Stimulated activated CD4-positive, alpha-beta T cell treated with anti-CD3 and anti-CD28 coated beads, Interleukin-15, amount 100 ng/mL, for 1 hour (primary cell): Measurements from ENCODE around the gene PSMD3.
"Not testable (repeated sequence)": the region's sequence is repeated elsewhere in the genome, so short reads cannot be mapped to it uniquely, and the experiment has no call there.

Source experiments
- DNase-seq, 2 donors: peaks; one replicate each; pipeline ENCODE4 v3.0.0-alpha.2; 2020; ENCODE audit warnings: low read depth in 1 of 2, low spot score in 1 of 2

PSMD3 gene

DNA sequence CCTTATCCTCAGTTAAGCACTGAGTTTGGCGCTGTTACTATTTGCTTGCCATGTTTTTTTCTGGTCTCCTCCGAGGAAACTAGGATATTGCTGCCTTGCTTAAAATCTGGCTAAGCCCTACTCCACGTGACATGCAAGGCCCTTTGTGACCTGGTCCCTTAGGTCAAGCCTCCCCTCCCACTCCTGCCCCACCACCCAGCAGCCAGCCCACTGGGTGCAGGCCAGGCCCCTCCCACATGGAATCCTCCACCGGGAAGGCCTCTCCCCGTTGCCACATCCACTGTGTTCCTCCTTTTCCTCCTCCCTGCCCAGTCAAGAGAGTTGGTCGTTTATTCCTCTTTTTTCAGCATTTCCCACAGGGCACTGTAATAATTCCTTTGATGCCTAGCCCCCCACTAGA is 16.2 kb downstream of the PSMD3 start:
- DNase-seq = no peak

DNA sequence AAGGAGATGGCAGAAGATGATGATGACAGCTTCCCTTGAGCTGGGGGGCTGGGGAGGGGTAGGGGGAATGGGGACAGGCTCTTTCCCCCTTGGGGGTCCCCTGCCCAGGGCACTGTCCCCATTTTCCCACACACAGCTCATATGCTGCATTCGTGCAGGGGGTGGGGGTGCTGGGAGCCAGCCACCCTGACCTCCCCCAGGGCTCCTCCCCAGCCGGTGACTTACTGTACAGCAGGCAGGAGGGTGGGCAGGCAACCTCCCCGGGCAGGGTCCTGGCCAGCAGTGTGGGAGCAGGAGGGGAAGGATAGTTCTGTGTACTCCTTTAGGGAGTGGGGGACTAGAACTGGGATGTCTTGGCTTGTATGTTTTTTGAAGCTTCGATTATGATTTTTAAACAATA is 16.9 kb downstream of the PSMD3 start:
- DNase-seq = no peak

- no peak for DNase-seq
Measured at GRCh38 chr17:39999067-39999466, 18.5 kb downstream of the PSMD3 start.

DNA sequence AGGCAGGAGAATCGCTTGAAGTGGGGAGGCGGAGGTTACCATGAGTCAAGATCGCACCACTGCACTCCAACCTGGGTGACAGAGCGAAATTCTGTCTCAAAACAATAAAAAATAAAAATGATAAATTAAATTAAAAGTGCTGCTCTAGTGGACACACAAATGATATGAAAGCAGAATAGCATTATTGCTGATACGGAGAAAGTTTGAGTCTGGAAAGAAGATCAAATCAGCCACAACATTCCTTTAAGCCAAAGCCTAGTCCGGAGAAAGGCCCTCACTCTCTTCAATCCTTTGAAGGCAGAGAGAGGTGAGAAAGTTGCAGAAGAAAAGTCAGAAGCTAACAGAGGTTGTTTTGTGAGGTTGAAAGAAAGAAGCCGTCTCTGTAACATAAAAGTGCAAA is 19.6 kb downstream of the PSMD3 start:
- DNase-seq = no peak

GRCh38 chr17:40001335-40001734 is 20.7 kb downstream of the PSMD3 start:
- DNase-seq = not testable (repeated sequence)

GRCh38 chr17:40004072-40004471 is 23.5 kb downstream of the PSMD3 start:
- no peak for DNase-seq

DNA sequence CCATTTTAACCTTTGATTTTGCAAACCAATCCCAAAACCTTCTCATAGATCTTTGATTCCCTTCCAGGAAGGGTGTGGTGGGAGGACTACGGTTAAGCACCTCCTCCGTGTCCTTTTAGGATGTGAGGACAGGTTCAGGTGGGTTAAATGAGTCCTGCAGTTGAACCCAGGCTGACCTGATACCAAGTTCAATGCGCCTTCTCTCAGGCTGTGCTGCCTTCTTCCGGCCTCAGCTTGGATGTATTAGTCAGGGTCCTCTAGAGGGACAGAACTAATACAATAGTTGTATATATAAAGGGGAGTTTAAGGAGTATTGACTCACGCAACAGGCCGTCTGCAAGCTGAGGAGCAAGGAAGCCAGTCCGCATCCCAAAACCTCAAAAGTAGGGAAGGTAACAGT is 24.1 kb downstream of the PSMD3 start:
- no peak for DNase-seq

DNA sequence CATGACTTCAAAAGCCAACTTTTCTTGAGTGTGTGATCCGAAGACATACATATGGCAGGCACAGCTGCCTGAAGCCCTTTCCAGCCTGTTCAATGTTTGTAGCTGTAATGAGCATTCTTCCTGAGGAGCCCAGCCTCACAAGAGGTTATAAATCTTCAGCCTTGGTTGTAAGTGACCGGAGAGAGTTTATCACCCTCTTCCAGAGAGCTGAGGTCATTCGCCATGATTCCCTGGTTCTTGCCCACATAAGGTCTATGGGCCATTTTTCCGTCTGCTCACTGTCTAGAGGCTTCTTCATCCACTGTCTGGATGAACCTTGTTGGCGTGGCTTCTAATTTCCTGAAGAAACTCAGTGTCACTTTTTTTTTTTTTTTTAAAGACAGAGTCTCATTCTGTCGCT is 24.9 kb downstream of the PSMD3 start:
- no peak for DNase-seq

GRCh38 chr17:40010946-40011500 is 30.4 kb downstream of the PSMD3 start:
- DNase-seq = not testable (repeated sequence)

- not testable (repeated sequence) for DNase-seq
Measured at GRCh38 chr17:40012017-40012647, 31.5 kb downstream of the PSMD3 start.

DNA sequence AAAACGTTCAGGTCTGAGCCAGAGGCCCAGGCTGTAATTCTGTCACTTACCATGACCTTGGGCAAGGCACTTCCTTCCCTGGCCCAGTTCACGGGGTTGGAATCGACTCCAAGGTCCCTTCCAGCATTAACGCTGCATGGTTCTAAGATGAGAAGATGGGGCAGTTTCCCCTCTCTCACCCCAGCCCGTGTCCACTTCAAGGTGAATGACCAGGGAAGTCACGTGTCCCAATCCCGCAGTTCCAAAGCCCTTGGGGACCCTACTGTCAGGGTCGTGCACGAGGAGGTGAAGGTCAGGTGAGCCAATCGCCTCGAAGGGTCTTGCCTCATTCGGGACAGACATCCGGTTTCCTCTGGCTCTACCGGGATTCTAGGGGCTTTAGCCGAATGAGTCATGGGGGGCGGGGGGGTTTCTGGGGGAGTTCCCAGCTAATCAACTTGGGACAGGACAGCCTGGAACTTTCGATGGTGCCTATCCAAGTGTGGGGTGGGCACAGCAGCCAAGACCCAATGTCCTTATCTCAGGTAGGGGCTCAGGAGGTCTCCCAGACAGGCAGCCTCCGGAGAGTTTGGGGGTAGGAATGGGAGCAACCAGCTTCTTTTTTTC is 33.9 kb downstream of the PSMD3 start:
- no peak for DNase-seq

GRCh38 chr17:40015005-40015997 is 34.7 kb downstream of the PSMD3 start, which contains the start of gene CSF3:
CSF3 (plus strand) TSS chr17:40015440; CDS start chr17:40015475, 35 bp downstream.
- DNase-seq = no peak

DNA sequence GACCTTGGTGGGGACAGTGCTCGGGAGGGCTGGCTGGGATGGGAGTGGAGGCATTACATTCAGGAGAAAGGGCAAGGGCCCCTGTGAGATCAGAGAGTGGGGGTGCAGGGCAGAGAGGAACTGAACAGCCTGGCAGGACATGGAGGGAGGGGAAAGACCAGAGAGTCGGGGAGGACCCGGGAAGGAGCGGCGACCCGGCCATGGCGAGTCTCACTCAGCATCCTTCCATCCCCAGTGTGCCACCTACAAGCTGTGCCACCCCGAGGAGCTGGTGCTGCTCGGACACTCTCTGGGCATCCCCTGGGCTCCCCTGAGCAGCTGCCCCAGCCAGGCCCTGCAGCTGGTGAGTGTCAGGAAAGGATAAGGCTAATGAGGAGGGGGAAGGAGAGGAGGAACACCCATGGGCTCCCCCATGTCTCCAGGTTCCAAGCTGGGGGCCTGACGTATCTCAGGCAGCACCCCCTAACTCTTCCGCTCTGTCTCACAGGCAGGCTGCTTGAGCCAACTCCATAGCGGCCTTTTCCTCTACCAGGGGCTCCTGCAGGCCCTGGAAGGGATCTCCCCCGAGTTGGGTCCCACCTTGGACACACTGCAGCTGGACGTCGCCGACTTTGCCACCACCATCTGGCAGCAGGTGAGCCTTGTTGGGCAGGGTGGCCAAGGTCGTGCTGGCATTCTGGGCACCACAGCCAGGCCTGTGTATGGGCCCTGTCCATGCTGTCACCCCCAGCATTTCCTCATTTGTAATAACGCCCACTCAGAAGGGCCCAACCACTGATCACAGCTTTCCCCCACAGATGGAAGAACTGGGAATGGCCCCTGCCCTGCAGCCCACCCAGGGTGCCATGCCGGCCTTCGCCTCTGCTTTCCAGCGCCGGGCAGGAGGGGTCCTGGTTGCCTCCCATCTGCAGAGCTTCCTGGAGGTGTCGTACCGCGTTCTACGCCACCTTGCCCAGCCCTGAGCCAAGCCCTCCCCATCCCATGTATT is 35.7 kb downstream of the PSMD3 start:
- DNase-seq = no peak

DNA sequence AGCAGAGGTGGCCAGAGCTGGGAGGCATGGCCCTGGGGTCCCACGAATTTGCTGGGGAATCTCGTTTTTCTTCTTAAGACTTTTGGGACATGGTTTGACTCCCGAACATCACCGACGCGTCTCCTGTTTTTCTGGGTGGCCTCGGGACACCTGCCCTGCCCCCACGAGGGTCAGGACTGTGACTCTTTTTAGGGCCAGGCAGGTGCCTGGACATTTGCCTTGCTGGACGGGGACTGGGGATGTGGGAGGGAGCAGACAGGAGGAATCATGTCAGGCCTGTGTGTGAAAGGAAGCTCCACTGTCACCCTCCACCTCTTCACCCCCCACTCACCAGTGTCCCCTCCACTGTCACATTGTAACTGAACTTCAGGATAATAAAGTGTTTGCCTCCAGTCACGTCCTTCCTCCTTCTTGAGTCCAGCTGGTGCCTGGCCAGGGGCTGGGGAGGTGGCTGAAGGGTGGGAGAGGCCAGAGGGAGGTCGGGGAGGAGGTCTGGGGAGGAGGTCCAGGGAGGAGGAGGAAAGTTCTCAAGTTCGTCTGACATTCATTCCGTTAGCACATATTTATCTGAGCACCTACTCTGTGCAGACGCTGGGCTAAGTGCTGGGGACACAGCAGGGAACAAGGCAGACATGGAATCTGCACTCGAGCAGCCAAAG is 36.9 kb downstream of the PSMD3 start:
- DNase-seq = no peak

DNA sequence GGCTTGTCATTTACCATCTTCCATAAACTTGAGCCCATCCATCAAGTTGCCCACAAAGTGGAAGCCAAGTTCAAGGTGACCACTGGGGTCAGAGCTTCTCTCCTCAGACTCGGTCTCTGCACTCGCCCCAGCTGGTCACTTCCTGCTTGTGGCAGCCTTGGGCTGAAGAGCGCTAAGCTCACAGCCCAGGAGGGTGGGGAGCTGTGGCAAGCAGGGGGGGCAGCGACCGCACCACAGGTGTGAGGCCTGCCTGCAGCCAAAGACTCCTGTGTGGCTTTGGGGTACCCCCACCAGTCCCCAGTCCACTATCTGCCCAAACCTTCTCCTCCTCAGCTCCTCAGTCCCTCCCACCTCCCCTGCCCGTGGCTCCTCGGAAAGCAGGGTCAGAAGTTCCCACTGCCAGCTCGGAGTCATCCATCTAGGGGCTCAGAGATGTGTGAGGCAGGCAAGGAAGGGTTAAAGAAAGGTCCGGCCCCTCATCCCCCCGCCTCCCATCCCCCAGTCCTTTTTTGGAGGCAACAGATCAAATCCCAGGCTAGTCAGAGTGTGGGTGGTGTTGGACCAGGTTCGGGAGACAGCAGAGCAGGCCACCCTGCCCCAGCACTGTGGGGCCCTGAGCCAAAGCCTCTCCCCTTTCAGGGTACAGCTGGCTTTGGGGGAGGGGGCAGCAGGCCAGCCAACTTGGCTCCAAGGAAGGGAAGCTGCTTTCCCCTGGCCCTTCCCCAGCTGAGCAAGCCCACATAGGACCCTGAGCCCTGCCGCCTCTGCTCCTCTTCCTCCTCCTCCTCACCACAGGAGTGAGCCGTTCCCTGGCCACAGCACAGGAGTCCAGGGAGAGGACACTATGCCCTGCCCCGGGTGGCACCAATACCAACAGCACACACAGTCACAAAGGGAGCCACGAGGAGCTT is 37.9 kb downstream of the PSMD3 start:
- DNase-seq = no peak

DNA sequence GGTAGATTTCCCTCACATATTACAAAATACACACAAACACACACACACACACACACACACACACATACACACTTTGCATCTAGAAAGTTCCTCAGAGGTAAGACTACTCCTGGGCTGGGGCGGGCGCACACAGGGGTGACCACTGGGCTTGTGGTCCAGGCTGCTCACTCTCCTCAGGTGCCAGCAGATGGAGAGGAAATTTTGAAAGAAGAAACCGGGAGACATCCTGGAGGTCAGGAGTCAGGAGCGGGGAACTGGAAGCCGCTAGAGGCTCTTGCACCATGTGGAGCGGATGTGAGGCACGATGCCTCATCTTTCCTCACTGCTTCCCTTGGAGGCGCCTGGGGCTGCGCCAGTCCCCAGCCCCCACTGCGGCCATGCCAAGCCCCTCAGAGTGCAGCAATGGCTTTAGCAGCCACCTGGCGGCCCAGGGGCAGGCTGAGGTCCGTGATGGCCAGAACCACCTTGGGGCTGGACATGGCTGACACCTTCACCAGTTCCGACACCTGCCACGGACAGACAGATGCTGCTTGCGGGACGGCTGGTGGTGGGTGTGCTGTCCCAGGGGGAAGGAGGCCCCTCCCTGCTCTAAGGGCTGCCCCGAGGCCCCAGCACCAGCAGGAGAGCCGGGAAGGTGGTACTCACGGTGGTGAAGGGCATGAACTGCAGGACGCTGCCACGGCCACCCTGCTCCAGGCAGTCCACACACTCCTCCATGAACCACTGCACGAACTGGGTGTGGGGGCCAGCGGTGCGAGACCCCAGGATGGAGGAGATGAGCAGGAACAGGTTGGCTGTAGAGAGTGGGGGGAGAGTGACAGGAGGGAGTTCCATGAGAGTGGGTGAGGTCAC is 38.8 kb downstream of the PSMD3 start:
- no peak for DNase-seq

GRCh38 chr17:40020146-40020545 is 39.5 kb downstream of the PSMD3 start:
- DNase-seq = no peak

GRCh38 chr17:40021451-40021971 is 40.9 kb downstream of the PSMD3 start:
- no peak for DNase-seq
